Cerebellar nuclear complex (tissue), 1 donor: Measurements from ENCODE around the gene MT1B.
"Not testable (repeated sequence)": the region's sequence is repeated elsewhere in the genome, so short reads cannot be mapped to it uniquely, and the experiment has no call there.

Experiments used
- DNase-seq, 2 experiments: peaks; one replicate each; lab custom pipeline; 2025; lab: John Stamatoyannopoulos, UW

Gene MT1B

GRCh38 chr16:56667581-56668571 is 16.2 kb downstream of the MT1B start, which contains the start of gene MT1G:
Gene MT1G (minus strand): TSS chr16:56668065. CDS start chr16:56667993, 72 bp downstream.
- no peak for DNase-seq

GRCh38 chr16:56669005-56669839 is 17.5 kb downstream of the MT1B start, which contains the start of gene MT1H:
Gene MT1H (plus strand): TSS chr16:56669814. CDS start chr16:56669885, 71 bp downstream.
- no peak for DNase-seq

DNA sequence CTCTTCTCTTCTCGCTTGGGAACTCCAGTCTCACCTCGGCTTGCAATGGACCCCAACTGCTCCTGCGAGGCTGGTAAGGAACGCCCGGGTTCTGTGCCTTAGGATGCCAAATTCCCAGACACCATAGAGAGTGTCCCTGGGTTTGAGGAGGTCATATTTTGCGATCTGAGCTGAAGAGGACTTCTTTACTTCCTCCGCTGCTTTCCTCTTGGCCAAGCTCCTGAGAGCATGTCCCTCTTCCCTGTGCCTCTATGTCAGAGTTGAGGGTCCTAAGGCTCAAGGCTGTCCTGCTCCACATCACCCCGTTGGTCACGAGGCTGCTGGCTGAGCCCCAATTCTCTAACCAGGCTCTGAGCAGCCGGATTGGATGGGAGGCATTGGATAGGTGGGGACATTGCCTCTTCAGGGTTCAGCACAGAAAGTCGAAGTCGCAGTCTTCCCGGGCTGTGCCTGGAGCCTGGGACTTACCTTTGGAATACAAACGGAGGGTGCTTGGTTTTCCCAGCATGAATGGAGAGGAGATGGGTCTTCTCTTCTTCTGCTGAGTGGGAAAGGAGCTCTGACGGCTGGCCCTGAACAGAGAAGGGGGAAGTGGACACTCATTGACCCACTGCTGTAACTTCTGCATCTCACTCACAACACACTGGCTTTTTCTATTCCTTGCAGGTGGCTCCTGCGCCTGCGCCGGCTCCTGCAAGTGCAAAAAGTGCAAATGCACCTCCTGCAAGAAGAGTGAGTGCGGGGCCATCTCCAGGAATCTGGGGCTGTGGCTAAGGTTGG is 18.3 kb downstream of the MT1B start:
- no peak for DNase-seq

DNA sequence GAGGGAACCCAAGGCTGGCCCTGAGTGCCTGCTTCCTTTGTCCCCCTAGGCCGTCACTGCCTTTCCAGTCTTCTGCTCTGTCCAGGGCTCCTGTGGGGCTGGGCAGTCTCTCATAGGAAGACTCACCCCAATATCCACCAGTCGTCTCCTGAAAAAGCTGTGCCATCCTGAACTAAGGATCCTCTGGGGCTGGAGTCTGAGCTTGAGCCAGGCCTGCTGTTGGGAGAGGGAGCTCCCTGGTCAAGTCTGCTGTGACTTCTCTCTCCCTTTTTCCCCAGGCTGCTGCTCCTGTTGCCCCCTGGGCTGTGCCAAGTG is 18.9 kb downstream of the MT1B start:
- no peak for DNase-seq

DNA sequence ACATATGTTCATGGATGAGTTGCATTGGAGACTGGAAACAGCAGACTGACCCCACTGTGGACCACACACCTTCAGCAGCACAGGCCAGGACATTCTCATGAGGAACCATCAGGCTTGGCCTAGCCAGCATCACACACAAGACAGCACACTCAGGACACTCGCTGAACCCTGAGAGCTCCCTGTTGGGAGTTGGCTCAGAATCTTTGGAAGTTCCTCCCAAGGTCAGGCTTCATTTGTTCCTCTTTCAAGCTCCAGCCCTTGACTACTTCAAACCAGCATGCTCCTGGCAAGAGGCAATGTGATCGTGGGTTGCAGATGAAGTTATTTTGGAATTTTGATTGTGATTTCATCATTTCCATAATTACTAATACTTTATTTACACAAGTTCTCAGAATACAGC is 20.0 kb downstream of the MT1B start:
- DNase-seq: not testable (repeated sequence)

DNA sequence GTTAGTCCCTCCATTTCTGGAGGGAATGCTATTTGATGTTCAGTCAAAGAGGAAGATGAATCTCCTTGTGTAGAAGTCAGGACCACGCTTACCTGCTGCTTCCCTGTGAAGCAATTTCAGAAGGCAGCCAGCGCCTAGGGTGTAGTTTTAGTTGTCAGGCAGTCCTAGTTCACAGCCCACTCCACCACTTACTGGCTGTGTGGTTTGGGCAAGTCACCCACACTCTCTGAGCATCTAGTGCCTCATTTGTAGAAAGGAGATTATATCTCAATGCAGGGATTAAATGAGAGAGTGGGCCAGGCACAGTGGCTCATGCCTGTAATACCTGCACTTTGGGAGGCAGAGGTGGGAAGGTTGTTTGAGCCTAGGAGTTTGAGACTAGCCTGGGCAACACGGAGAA is 20.5 kb downstream of the MT1B start:
- DNase-seq: not testable (repeated sequence)

GRCh38 chr16:56672761-56673536 is 21.3 kb downstream of the MT1B start:
- no peak for DNase-seq

DNA sequence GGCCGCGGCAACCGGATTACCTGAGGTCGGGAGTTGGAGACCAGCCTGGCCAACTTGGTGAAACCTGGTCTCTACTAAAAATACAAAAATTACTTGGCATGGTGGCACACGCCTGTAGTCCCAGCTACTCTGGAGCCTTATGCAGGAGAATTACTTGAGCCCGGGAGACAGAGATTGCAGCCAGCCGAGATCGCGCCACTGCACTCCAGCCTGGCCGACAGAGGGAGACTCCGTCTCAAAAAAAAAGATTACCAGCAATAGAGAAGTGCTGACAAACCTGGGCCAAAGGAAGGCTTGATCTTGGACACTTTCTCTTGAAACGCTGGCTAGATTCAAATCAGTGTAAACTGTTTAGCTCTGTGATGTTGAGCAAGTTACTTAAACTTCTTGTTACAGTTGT is 22.2 kb downstream of the MT1B start:
- peak in 1 of 2 experiments; percentile 11 for DNase-seq

DNA sequence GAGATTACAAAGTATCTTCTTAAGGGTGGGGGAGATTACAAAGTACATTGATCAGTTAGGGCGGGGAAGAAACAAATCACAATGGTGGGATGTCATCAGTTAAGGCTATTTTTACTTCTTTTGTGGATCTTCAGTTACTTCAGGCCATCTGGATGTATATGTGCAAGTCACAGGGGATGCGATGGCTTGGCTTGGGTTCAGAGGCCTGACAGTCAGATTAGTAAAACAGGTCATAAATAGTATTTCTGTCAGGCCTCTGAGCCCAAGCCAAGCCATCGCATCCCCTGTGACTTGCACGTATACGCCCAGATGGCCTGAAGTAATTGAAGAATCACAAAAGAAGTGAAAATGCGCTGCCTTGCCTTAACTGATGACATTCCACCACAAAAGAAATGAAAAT is 22.9 kb downstream of the MT1B start:
- not testable (repeated sequence) for DNase-seq

GRCh38 chr16:56675685-56676210 is 24.1 kb downstream of the MT1B start:
- DNase-seq: no peak

DNA sequence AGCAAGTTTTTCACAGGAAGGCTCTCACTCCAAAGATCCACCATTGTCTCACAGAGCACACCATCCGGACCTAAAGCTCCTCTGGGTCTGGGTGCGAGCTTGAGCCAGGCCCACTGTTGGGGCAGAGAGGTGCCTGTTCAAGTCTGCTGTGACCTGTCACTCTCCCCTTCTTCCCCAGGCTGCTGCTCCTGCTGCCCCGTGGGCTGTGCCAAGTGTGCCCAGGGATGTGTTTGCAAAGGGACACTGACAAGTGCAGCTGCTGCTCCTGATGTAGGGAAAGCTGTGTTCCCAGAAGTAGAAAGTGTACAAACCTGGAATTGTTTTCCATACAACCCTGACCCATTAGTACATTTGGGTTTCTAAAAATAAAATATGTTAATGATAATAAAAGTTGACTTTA is 25.8 kb downstream of the MT1B start:
- DNase-seq: no peak

GRCh38 chr16:56679078-56679730 is 27.5 kb downstream of the MT1B start:
- no peak for DNase-seq

- DNase-seq: no peak
These were observed 28.1 kb downstream of the MT1B start for GRCh38 chr16:56679818-56680217.

- DNase-seq: peak; percentile 50 to 93
These were observed 30.4 kb downstream of the MT1B start, which contains the start of gene MT1X for GRCh38 chr16:56681939-56682702. Gene MT1X (plus strand): TSS chr16:56682470. CDS start chr16:56682541, 71 bp downstream.

DNA sequence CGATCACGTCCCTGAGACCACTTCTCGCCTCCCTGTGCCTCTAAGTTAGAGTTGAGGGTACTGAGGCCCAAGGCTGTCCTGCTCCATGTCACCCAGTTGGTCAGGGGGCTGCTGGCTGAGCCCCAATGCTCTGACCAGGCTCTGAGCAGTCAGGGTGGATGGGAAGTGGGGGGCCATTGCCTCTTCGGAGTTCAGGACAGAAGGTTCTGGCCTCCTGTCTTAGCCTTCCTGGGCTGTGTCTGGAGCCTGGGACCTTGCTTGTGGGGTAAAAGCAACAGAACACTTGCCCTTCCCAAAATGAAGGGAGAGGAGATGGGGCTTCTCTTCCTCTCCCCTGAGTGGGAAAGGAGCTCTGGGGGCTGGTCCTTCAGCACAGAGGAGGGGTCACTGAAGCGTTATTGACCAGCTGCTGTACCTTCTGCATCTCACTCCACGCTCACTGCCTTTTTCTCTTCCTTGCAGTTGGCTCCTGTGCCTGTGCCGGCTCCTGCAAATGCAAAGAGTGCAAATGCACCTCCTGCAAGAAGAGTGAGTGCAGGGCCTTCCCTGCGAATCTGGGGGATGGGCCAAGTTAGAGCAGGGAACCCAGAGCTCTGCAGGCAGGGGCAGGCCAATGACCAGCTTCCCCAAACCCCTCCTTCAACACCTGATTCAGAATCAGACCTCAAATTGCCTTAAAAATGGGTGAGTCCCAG is 31.2 kb downstream of the MT1B start:
- no peak for DNase-seq

DNA sequence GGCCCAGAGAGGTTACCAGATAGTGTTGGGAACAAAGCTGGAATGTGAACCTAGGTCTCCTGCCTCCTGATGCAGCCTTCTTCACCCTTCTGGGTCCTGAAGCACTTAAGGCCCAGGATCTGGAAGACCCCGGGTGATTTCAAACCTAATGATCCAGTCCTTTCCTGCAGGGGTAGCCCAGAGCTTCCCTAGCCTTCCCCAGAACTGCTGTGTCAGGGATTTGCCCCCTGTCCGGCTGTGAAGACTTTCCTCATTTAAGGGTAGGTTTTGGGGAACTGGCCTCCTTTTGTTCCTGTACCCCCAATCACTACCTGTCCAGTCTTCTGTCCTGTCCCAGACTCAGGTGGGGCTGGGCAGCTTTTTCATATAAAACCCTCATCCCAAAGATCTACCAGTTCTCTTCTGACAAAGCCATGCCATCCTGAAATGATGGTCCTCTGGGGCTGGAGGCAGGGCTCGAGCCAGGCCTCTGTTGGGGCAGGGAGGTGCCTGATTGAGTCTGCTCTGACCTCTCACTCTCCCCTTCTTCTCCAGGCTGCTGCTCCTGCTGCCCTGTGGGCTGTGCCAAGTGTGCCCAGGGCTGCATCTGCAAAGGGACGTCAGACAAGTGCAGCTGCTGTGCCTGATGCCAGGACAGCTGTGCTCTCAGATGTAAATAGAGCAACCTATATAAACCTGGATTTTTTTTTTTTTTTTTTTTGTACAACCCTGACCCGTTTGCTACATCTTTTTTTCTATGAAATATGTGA is 31.9 kb downstream of the MT1B start:
- no peak for DNase-seq

GRCh38 chr16:56684256-56684925 is 32.7 kb downstream of the MT1B start:
- no peak for DNase-seq
